Breast epithelium (tissue), 3 donors: ENCODE results near the gene SH3BGRL2.

Experiments used
- CTCF ChIP-seq, 3 donors: fragments of 450-650 bp; IDR thresholded peaks; one replicate each; pipeline ENCODE4 v1.5.1; 2016 to 2017; ENCODE audit warnings: antibody characterized with exemption in 3 of 3, mild to moderate bottlenecking in 3 of 3, moderate library complexity in 3 of 3
- POLR2A ChIP-seq: fragments of 450-650 bp; IDR thresholded peaks from one replicate; pipeline ENCODE4 v1.6.1; 2016; ENCODE audit warnings: antibody characterized with exemption, mild to moderate bottlenecking, moderate library complexity
- POLR2AphosphoS5 ChIP-seq, 3 donors: sonication (generic); formaldehyde crosslinking; IDR thresholded peaks; one replicate each; pipeline ENCODE4 v1.6.1; 2017; ENCODE audit warnings: antibody characterized with exemption in 3 of 3

- no peak for TF ChIP-seq CTCF (IDR thresholded peaks at IDR 0.05)
- TF ChIP-seq POLR2AphosphoS5 (IDR thresholded peaks at IDR 0.05), result no peak
- TF ChIP-seq POLR2A, result no peak
Observed at GRCh38 chr6:79731471-79731870, 100.3 kb downstream of the SH3BGRL2 start.
